NCI-H2171 treated with DMSO at 0.1 percent for 48 hours (cell line): Measurements from ENCODE around the gene PLSCR4.
"Not testable (repeated sequence)": the region's sequence is repeated elsewhere in the genome, so short reads cannot be mapped to it uniquely, and the experiment has no call there.

Experiments
- DNase-seq: peaks from one replicate; lab custom pipeline; 2025; lab: John Stamatoyannopoulos, UW

Gene PLSCR4

GRCh38 chr3:146250449-146251382, at the start of gene PLSCR4:
TSS of gene PLSCR4 (minus strand) at chr3:146251105. CDS start at chr3:146222071, 29,034 bp downstream.
- no peak for DNase-seq

- DNase-seq = not testable (repeated sequence)
Measured at GRCh38 chr3:146293401-146293800, 42.5 kb upstream of the PLSCR4 start.

GRCh38 chr3:146283781-146284445, 33.0 kb upstream of the PLSCR4 start:
- no peak for DNase-seq

GRCh38 chr3:146280864-146281263, 30.0 kb upstream of the PLSCR4 start:
- DNase-seq = no peak

- DNase-seq = no peak
Measured at GRCh38 chr3:146279951-146280350, 29.0 kb upstream of the PLSCR4 start.

GRCh38 chr3:146279013-146279412, 28.1 kb upstream of the PLSCR4 start:
- no peak for DNase-seq

GRCh38 chr3:146277953-146278631, 27.2 kb upstream of the PLSCR4 start:
- no peak for DNase-seq

- DNase-seq = no peak
Measured at GRCh38 chr3:146275476-146275875, 24.6 kb upstream of the PLSCR4 start.

GRCh38 chr3:146274833-146275232, 23.9 kb upstream of the PLSCR4 start:
- DNase-seq = no peak

- no peak for DNase-seq
Measured at GRCh38 chr3:146273721-146274407, 23.0 kb upstream of the PLSCR4 start.

- no peak for DNase-seq
Measured at GRCh38 chr3:146271180-146271579, 20.3 kb upstream of the PLSCR4 start.

- no peak for DNase-seq
Measured at GRCh38 chr3:146269271-146269670, 18.4 kb upstream of the PLSCR4 start.

GRCh38 chr3:146268535-146269219, 17.8 kb upstream of the PLSCR4 start:
- no peak for DNase-seq

- DNase-seq = no peak
Measured at GRCh38 chr3:146265720-146266119, 14.8 kb upstream of the PLSCR4 start.

GRCh38 chr3:146262371-146263110, 11.6 kb upstream of the PLSCR4 start:
- no peak for DNase-seq

- DNase-seq = no peak
Measured at GRCh38 chr3:146259880-146260589, 9.1 kb upstream of the PLSCR4 start.

- no peak for DNase-seq
Measured at GRCh38 chr3:146256851-146257486, 6.1 kb upstream of the PLSCR4 start.

GRCh38 chr3:146252445-146252844, 1.5 kb upstream of the PLSCR4 start:
- not testable (repeated sequence) for DNase-seq

- no peak for DNase-seq
Measured at GRCh38 chr3:146249921-146250320, 984 bp downstream of the PLSCR4 start.

GRCh38 chr3:146247911-146248310, 3.0 kb downstream of the PLSCR4 start:
- DNase-seq = no peak
